Esophagus muscularis mucosa (tissue), 4 donors: ENCODE data around the gene PDCL3.

Source experiments
- CTCF ChIP-seq, 3 experiments: fragments of 200-600 bp in 2 of 3; fragments of 450-650 bp in 1 of 3; sonication (generic) in 2 of 3; IDR thresholded peaks; one replicate each; pipeline ENCODE4 v1.5.1; 2017 to 2019; ENCODE audit warnings: antibody characterized with exemption in 3 of 3, mild to moderate bottlenecking in 2 of 3, moderate library complexity in 1 of 3
- EP300 ChIP-seq: sonication (generic); formaldehyde crosslinking; IDR thresholded peaks from one replicate; pipeline ENCODE4 v1.6.1; 2017; ENCODE audit warnings: antibody characterized with exemption
- POLR2A ChIP-seq: fragments of 450-650 bp; IDR thresholded peaks from one replicate; pipeline ENCODE4 v1.6.1; 2017; ENCODE audit warnings: antibody characterized with exemption, moderate library complexity, mild to moderate bottlenecking, low read depth

DNA sequence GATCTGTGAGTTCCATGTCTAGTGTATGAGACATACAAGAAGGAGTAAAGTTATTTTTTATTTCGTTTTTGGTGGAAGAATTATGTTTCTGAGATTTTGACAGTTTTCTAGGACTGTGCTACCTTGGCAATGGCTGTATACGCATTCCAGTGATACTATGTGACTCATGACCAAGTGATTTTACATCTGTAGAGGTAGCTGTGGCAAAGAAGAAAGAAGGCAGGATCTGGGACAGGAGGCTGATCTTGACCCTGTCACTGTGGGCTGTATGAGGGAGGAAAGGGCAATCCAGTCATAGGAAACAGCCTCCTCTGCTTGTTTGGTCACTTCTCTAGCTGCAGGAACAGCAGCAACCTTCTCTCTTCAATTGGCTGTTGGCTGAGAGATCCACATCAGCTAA is 44.0 kb upstream of the PDCL3 start:
- TF ChIP-seq POLR2A (no peak), CTCF (IDR thresholded peaks at IDR 0.05) (no peak), EP300 (no peak)
